ENCODE data around the gene GALM. TPM values are rescaled to one million over a fixed set of nuclear protein-coding genes. Genes with fewer than 3 reads are reported as not detected.

GALM gene
- 3.3 TPM for polyA plus RNA-seq (2012; ENCODE audit: insufficient read depth, insufficient read length, low read depth)

GRCh38 chr2:38665854-38666555 is at the start of gene GALM:
Gene GALM, plus strand, starts transcription at chr2:38666114. Its CDS starts 48 bp downstream, at chr2:38666162.
- TF ChIP-seq CTCF (IDR thresholded peaks at IDR 0.05; ENCODE audit: low read depth, low read length): no peak
- Histone ChIP-seq H3K36me3 (no peaks in the 10 kb centered on the region), H3K4me1 (no peaks in the 10 kb centered on the region), H3K9me3 (no peaks in the 10 kb centered on the region), H3K4me3 (ENCODE audit: low read depth, low read length) (peak within 1 kb of the TSS; percentile 84), H3K27me3 (no peaks in the 10 kb centered on the region)
- DNase-seq: peak; percentile 71

DNA sequence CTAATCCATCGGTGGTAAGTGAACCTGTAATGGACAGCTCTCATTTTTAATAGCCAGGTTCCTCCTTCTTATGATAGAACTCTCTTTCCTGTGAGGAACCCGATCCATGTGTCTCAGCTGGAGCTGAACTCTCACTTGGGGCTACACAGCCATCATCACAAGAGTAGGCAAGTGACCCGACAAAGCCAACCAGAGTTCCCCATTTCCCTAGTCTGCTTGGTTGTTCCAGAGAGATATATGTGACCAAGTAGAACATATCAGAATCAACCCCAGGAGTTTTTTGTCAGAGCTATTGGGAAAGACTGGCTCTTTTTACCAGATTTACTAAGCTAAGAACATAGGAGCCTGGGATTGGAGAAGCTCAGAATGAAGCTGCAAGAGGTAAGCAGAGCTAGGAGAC is 48.6 kb upstream of the GALM start:
- H3K4me3 ChIP-seq (ENCODE audit: low read depth, low read length): no peak overlapping the region
- TF ChIP-seq CTCF (IDR thresholded peaks at IDR 0.05; ENCODE audit: low read depth, low read length): no peak
- no peaks in the 10 kb centered on the region for H3K27me3 ChIP-seq
- no peaks in the 10 kb centered on the region for H3K9me3 ChIP-seq
- no peaks in the 10 kb centered on the region for H3K36me3 ChIP-seq
- no peak for DNase-seq
- H3K4me1 ChIP-seq: no peaks in the 10 kb centered on the region

DNA sequence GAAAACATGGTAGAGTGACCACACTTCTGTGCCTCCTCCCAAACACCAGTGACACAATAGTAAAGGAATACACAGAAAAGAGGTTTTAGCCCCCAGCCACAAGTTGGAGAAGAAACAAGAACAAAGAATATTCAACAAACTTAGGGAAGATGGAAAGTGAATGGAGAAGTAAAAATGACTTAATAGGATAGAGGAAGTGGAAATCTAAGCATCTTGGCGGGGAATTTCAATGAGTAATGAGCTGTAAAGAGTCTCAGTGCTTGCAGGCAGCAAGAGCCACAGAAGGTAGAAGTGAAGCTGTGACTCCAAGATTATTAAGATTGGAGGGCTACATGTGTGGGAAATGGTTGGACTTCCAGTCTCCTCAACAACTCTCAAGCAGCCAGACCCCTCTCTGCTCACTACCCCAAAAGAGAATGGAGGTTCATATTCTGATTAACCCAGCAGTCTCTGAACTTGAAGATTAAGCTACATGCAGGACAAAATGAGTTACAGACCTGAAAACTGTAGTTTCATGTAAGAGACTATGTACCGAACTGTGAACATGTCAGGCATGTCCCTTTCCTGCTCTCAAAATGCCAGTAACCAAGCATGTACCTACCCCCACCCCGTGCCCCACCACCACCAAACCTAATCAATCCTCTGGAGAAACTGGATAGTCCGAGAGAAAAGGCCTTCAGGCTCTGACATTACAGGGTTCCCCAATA is 46.3 kb upstream of the GALM start:
- H3K4me1 ChIP-seq: no peaks in the 10 kb centered on the region
- H3K36me3 ChIP-seq: no peaks in the 10 kb centered on the region
- TF ChIP-seq CTCF (IDR thresholded peaks at IDR 0.05; ENCODE audit: low read depth, low read length): no peak
- H3K27me3 ChIP-seq: no peaks in the 10 kb centered on the region
- no peak overlapping the region for H3K4me3 ChIP-seq (ENCODE audit: low read depth, low read length)
- H3K9me3 ChIP-seq: no peaks in the 10 kb centered on the region
- DNase-seq: no peak

DNA sequence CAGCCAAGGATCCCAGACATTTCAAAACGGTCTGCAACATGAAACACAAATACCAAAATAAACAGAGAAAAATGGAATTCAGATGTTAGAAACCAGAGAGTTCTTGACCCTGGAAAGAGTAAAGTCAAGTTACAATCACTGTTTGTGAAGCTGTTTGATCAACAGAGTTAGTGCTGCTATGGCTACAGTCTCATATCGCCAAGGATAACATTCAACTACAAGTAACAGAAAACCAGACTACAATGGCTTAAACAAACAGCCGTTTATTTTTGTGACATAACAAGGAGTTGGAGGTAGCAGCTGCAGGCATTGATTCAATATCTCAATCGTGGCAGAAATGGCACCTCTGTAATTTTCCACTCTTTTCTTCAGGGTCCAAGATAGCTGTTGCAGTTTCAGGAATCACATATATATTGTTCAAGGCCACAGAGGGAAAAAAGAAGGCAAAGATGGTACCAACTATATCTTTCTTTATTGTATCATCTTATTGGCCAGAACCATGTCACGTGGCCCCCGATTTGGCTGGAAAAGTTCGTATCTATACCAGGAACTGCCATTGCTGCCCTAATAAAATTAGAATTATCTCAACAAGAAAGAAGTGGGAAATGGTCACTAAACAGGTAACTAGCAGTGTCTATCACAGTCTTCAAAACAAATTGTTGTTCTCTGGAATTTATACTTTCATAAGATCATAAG is 45.5 kb upstream of the GALM start:
- no peaks in the 10 kb centered on the region for H3K9me3 ChIP-seq
- H3K4me3 ChIP-seq (ENCODE audit: low read depth, low read length): no peak overlapping the region
- no peaks in the 10 kb centered on the region for H3K4me1 ChIP-seq
- H3K27me3 ChIP-seq: no peaks in the 10 kb centered on the region
- no peaks in the 10 kb centered on the region for H3K36me3 ChIP-seq
- DNase-seq: no peak
- TF ChIP-seq CTCF (IDR thresholded peaks at IDR 0.05; ENCODE audit: low read depth, low read length): no peak

- no peak for DNase-seq
- no peak overlapping the region for H3K4me3 ChIP-seq (ENCODE audit: low read depth, low read length)
- H3K27me3 ChIP-seq: no peaks in the 10 kb centered on the region
- H3K4me1 ChIP-seq: no peaks in the 10 kb centered on the region
- H3K36me3 ChIP-seq: no peaks in the 10 kb centered on the region
- no peaks in the 10 kb centered on the region for H3K9me3 ChIP-seq
- no peak for TF ChIP-seq CTCF (IDR thresholded peaks at IDR 0.05; ENCODE audit: low read depth, low read length)
Measured at GRCh38 chr2:38621018-38621417, 44.9 kb upstream of the GALM start.
